ENCODE measurements around the gene LIX1L. TPM values are rescaled to one million over a fixed set of nuclear protein-coding genes. Genes with fewer than 3 reads are reported as not detected.

Gene LIX1L
- total and polyA plus RNA-seq, 2 of the 13 experiments (the other 11 are each of a cell fraction or from before 2014, with no cell fraction given), result 8.1 to 24.9 TPM

- TF ChIP-seq NRL (CRISPR knock-in tag; IDR thresholded peaks at IDR 0.05; ENCODE audit: borderline replicate concordance) (peak; percentile 82; the same call in 1 of the 2 replicates), ZKSCAN8 (CRISPR knock-in tag; IDR thresholded peaks at IDR 0.05; ENCODE audit: borderline replicate concordance) (peak; percentile 58; the same call in 1 of the 2 replicates), RBAK (CRISPR knock-in tag; IDR thresholded peaks at IDR 0.05) (0 out of 2 replicates have a peak, but pooled peaks have one; percentile 40), RFXAP (CRISPR knock-in tag; IDR thresholded peaks at IDR 0.05; ENCODE audit: borderline replicate concordance) (peak; percentile 90), ZNF646 (CRISPR knock-in tag; IDR thresholded peaks at IDR 0.05) (no peak), PHB2 (IDR thresholded peaks at IDR 0.05; ENCODE audit: partially characterized antibody) (no peak), ZNF724P (CRISPR knock-in tag; IDR thresholded peaks at IDR 0.05; ENCODE audit: borderline replicate concordance) (peak; percentile 70; the same call in 1 of the 2 replicates), CBX1 (IDR thresholded peaks at IDR 0.05; ENCODE audit: low read depth) (no peak), ZSCAN21 (CRISPR knock-in tag; IDR thresholded peaks at IDR 0.05; ENCODE audit: borderline replicate concordance) (peak; percentile 37), IKZF5 (CRISPR knock-in tag; IDR thresholded peaks at IDR 0.05) (peak; percentile 83), DBP (CRISPR knock-in tag; IDR thresholded peaks at IDR 0.05; ENCODE audit: not compliant biosample characterization) (no peak), HNF4G (IDR thresholded peaks at IDR 0.05; ENCODE audit: borderline replicate concordance, low read depth, low read length) (peak; percentile 22; the same call in 1 of the 2 replicates), HNF4G (CRISPR knock-in tag; IDR thresholded peaks at IDR 0.05; ENCODE audit: borderline replicate concordance, low read depth) (peak; percentile 24; the same call in 1 of the 2 replicates), MED1 (CRISPR knock-in tag; IDR thresholded peaks at IDR 0.05) (peak; percentile 98), THAP9 (CRISPR knock-in tag; IDR thresholded peaks at IDR 0.05; ENCODE audit: borderline replicate concordance) (peak; percentile 82; the same call in 1 of the 2 replicates), ZNF878 (CRISPR knock-in tag; IDR thresholded peaks at IDR 0.05) (peak; percentile 97)
Measured at GRCh38 chr1:145996433-145997015, 38.7 kb upstream of the LIX1L start, which contains the start of gene TXNIP (continued).

All from HepG2 (cell line).